ENCODE results near the gene FRYL.

- TF ChIP-seq CTCF (IDR thresholded peaks at IDR 0.05; ENCODE audit: poor library complexity, severe bottlenecking) (no peak), REST (IDR thresholded peaks at IDR 0.05; ENCODE audit: borderline replicate concordance) (no peak), SMC3 (conservative IDR thresholded peaks at IDR 0.05; ENCODE audit: poor library complexity) (no peak)
These were observed 221.3 kb downstream of the FRYL start for GRCh38 chr4:48558819-48559218.
